Left ventricle myocardium inferior (tissue), 1 donor: ENCODE results near the gene DELE1. TPM values are rescaled to one million over a fixed set of nuclear protein-coding genes. Genes with fewer than 3 reads are reported as not detected.

Experiments
- DNase-seq: peaks from one replicate; pipeline ENCODE4 v3.0.0-alpha.2; 2020
- H3K27ac ChIP-seq: fragments of 200-600 bp; replicated peaks from 2 replicates; pipeline ENCODE4 v1.8.0; 2021
- H3K27me3 ChIP-seq: fragments of 200-600 bp; 2 replicates; pipeline ENCODE4 v1.8.0; 2021; ENCODE audit warnings: low read depth
- H3K36me3 ChIP-seq: fragments of 200-600 bp; 2 replicates; pipeline ENCODE4 v1.8.0; 2021
- H3K4me1 ChIP-seq: fragments of 200-600 bp; 2 replicates; pipeline ENCODE4 v1.8.0; 2021
- H3K4me3 ChIP-seq: fragments of 200-600 bp; 2 replicates; pipeline ENCODE4 v1.8.0; 2021; ENCODE audit warnings: mild to moderate bottlenecking, moderate library complexity
- H3K9me3 ChIP-seq: fragments of 200-600 bp; replicated peaks from 2 replicates; pipeline ENCODE4 v1.8.0; 2021
- CTCF ChIP-seq: fragments of 200-600 bp; IDR thresholded peaks from 2 replicates; pipeline ENCODE4 v1.8.0; 2021; ENCODE audit warnings: antibody characterized with exemption, mild to moderate bottlenecking, borderline replicate concordance
- intact Hi-C: fragments of 100-400 bp; cut with micrococcal nuclease; formaldehyde crosslinking; loops from one replicate; pipeline ENCODE4 v1.11.0; 2022
- total RNA-seq: library from RNA; stranded (reverse); fragmentation: NEBNext Ultra II Directional; extraction: Animal tissue kit (Norgen Biotek cat#: 25700); gene quantifications from one replicate; pipeline ENCODE4 v1.2.1, GENCODE V29; 2021
- donor health status: DM: no; HTN: yes; CAD: no; lungs with severe emphysema.

DELE1 gene
- total RNA-seq, 1 donor from 2014 or later, result 125 TPM

- Histone ChIP-seq H3K36me3 (no peaks in the 10 kb centered on the region), H3K27me3 (no peaks in the 10 kb centered on the region), H3K4me1 (peaks cover 32% of the 10 kb centered on the region), H3K27ac (no peak overlapping the region), H3K4me3 (no peak overlapping the region), H3K9me3 (no peaks in the 10 kb centered on the region)
- intact Hi-C loops, result loop anchor here (10.0 kb wide), 1 partner anchor 50 kb away; no protein-coding TSS in a partner anchor
- no peak for DNase-seq
- TF ChIP-seq CTCF, result no peak
These were observed 41.4 kb downstream of the DELE1 start for GRCh38 chr5:141965071-141965470.

GRCh38 chr5:141966275-141966962 lies 42.7 kb downstream of the DELE1 start:
- H3K4me1 ChIP-seq, result peaks cover 32% of the 10 kb centered on the region
- TF ChIP-seq CTCF, result no peak
- no peak overlapping the region for H3K4me3 ChIP-seq
- no peaks in the 10 kb centered on the region for H3K9me3 ChIP-seq
- H3K36me3 ChIP-seq, result peaks cover 9% of the 10 kb centered on the region
- H3K27ac ChIP-seq, result no peak overlapping the region
- intact Hi-C loops, result loop anchor here (10.0 kb wide), 1 partner anchor 52 kb away; no protein-coding TSS in a partner anchor
- H3K27me3 ChIP-seq, result no peaks in the 10 kb centered on the region
- DNase-seq, result no peak

GRCh38 chr5:141966963-141967333 lies 43.3 kb downstream of the DELE1 start:
- H3K36me3 ChIP-seq, result peaks cover 14% of the 10 kb centered on the region
- TF ChIP-seq CTCF, result no peak
- no peaks in the 10 kb centered on the region for H3K9me3 ChIP-seq
- H3K27me3 ChIP-seq, result no peaks in the 10 kb centered on the region
- no peak for DNase-seq
- no peak overlapping the region for H3K4me3 ChIP-seq
- peaks cover 36% of the 10 kb centered on the region for H3K4me1 ChIP-seq
- no peak overlapping the region for H3K27ac ChIP-seq
- intact Hi-C loops, result loop anchor here (10.0 kb wide), 1 partner anchor 52 kb away; no protein-coding TSS in a partner anchor

- H3K27ac ChIP-seq, result peak within 1 kb of the TSS; percentile 99
- peaks cover 35% of the 10 kb centered on the region for H3K36me3 ChIP-seq
- intact Hi-C loops, result loop anchor here (10.0 kb wide), 1 partner anchor 54 kb away; no protein-coding TSS in a partner anchor
- H3K27me3 ChIP-seq, result no peaks in the 10 kb centered on the region
- H3K4me3 ChIP-seq, result peak within 1 kb of the TSS; percentile 89
- peak; percentile 94 for DNase-seq
- peaks cover 48% of the 10 kb centered on the region for H3K4me1 ChIP-seq
- TF ChIP-seq CTCF, result peak; percentile 98
- H3K9me3 ChIP-seq, result no peaks in the 10 kb centered on the region
These were observed 45.4 kb downstream of the DELE1 start, which contains the start of gene RNF14 for GRCh38 chr5:141968914-141969608. Gene RNF14 (plus strand): TSS chr5:141969105. CDS start chr5:141973589, 4,484 bp downstream.

GRCh38 chr5:141969783-141970771 lies 46.4 kb downstream of the DELE1 start:
- Histone ChIP-seq H3K27ac (peak overlapping the region; percentile 99), H3K9me3 (no peaks in the 10 kb centered on the region), H3K4me1 (peaks cover 58% of the 10 kb centered on the region), H3K4me3 (peak overlapping the region; percentile 89), H3K36me3 (peaks cover 45% of the 10 kb centered on the region), H3K27me3 (no peaks in the 10 kb centered on the region)
- no peak for DNase-seq
- intact Hi-C loops, result loop anchor here (10.0 kb wide), 1 partner anchor 55 kb away; no protein-coding TSS in a partner anchor
- no peak for TF ChIP-seq CTCF
